ENCODE data around the gene PRKAG3.

Gene PRKAG3

DNA sequence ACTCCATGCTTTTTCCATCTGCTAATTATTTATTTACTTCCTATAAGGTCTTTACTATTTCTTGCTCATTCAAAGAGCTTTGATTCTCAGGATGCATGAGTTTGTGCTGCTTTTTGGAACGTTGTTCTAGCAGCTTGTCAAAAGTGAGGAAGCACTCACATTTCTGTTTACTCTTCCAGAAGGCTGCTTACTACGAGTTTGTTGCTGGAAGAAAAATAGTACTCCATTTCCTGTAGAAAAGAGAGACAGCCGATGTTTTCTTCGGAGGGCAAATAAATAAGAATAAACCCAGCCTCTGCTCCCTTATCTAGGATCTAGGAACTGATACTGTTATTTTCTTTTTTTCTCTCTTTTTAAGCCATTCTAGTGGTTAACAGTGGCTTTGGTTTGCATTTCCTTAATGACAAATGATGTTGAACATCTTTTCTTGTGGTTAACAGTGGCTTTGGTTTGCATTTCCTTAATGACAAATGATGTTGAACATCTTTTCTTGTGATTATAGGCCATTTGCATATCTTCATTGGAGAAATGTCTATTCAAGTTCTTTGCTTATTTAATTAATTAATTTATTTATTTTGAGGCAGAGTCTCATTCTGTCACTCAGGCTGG, 29.1 kb downstream of the PRKAG3 start:
- Histone ChIP-seq H3K9me3 (ENCODE audit: control insufficient read depth, low read length) (peaks cover 8% of the 10 kb centered on the region), H3K27ac (ENCODE audit: low read depth, low read length, severe bottlenecking) (no peak overlapping the region), H3K36me3 (ENCODE audit: control insufficient read depth, insufficient read depth, low read length) (no peaks in the 10 kb centered on the region), H3K4me1 (ENCODE audit: control insufficient read depth, insufficient read depth, low read length, poor library complexity, severe bottlenecking) (peaks cover 23% of the 10 kb centered on the region), H3K4me3 (ENCODE audit: extremely low read depth, insufficient read depth, low read length, poor library complexity, severe bottlenecking) (no peak overlapping the region)
- no CpG with 5 or more reads among the region's 4 CpGs for WGBS, 2 experiments (ENCODE audit: insufficient coverage in 2 of 2)

DNA sequence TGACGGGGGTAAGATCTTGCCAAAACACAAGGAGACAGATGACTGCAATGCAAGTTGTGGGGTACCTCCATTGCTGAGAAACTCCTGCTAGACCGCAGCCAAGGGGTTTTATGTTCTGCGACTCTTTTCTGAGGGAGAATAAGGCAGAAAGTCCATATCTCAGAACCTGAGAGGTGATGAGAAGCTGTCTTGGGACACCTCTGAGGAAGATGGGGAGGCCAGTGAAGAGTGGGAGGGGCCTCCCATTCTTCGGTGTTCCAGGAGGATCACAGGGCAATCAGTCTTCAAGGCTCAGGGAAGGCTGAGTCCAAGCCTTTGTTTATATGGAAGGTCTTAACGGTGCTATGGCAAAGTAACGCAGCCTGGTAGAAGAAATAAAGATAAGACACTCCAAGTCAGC, 31.6 kb downstream of the PRKAG3 start:
- peaks cover 19% of the 10 kb centered on the region for H3K4me1 ChIP-seq (ENCODE audit: control insufficient read depth, insufficient read depth, low read length, poor library complexity, severe bottlenecking)
- H3K4me3 ChIP-seq (ENCODE audit: extremely low read depth, insufficient read depth, low read length, poor library complexity, severe bottlenecking): no peak overlapping the region
- H3K36me3 ChIP-seq (ENCODE audit: control insufficient read depth, insufficient read depth, low read length): no peaks in the 10 kb centered on the region
- H3K9me3 ChIP-seq (ENCODE audit: control insufficient read depth, low read length): peaks cover 8% of the 10 kb centered on the region
- 66 to 78% methylated on average over 3 to 6 of the region's 6 CpGs for WGBS, 2 experiments (ENCODE audit: insufficient coverage in 2 of 2)
- peak overlapping the region; percentile 60 for H3K27ac ChIP-seq (ENCODE audit: low read depth, low read length, severe bottlenecking)

DNA sequence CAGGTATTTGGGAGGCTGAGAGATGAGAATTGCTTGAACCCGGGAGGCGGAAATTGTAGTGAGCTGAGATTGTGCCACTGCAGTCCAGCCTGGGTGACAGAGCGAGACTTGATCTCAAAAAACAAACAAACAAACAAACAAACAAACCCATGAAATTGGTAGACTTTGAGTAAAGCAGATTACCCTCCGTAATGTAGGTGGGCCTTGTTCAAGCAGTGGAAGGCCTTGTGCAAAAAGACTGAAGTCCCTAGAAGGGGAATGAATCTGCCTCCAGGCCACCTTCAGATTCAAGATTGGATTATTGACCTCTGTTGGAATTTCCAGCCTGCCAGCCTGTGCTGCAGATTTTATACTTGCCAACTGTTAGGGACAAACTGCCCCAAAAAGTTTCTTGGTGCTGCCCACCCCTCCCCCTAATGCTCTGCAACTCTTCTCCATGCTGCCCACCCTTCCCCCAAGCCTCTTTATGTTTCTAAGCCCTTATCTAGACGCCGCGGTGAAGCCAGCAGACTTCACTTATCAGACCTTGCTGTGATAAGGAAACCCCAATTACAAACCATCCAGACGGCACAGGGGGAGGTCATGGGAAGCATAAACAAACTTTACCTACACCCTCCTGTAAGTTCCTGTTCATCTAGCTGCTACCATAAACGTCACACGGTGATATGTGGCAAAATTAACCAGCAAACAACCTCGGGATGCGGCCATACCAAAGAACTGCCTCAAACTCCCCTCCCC, 32.7 kb downstream of the PRKAG3 start:
- WGBS, 2 experiments (ENCODE audit: insufficient coverage in 2 of 2): 20 to 28% methylated on average over 7 to 8 of the region's 12 CpGs
- peak overlapping the region; percentile 60 for H3K27ac ChIP-seq (ENCODE audit: low read depth, low read length, severe bottlenecking)
- H3K4me3 ChIP-seq (ENCODE audit: extremely low read depth, insufficient read depth, low read length, poor library complexity, severe bottlenecking): no peak overlapping the region
- H3K9me3 ChIP-seq (ENCODE audit: control insufficient read depth, low read length): no peaks in the 10 kb centered on the region
- peaks cover 19% of the 10 kb centered on the region for H3K4me1 ChIP-seq (ENCODE audit: control insufficient read depth, insufficient read depth, low read length, poor library complexity, severe bottlenecking)
- H3K36me3 ChIP-seq (ENCODE audit: control insufficient read depth, insufficient read depth, low read length): no peaks in the 10 kb centered on the region

DNA sequence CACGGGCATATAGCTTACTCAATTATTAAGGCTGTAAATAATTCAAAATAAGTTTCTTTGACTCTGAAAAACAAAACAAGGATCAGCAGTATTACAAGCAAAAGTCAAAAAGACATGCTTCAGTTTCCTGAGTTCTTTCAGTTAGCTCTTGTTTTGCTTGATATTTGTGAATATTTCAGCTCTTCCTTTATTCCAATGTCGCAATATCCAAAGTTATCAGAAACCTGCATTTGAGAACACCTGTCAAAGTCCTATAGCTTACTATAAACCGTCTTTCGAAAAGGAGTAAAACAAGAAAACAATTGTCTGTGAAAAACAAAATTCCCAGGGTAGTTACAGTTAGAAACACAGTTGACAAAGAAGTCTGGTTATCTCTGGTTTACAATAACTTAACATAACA, 34.9 kb downstream of the PRKAG3 start:
- WGBS, 2 experiments (ENCODE audit: insufficient coverage in 2 of 2): 100% methylated on average over 1 of the region's 4 CpGs; no CpG with 5 or more reads in 1 of the 2 experiments
- no peak overlapping the region for H3K27ac ChIP-seq (ENCODE audit: low read depth, low read length, severe bottlenecking)
- H3K9me3 ChIP-seq (ENCODE audit: control insufficient read depth, low read length): no peaks in the 10 kb centered on the region
- H3K4me3 ChIP-seq (ENCODE audit: extremely low read depth, insufficient read depth, low read length, poor library complexity, severe bottlenecking): no peak overlapping the region
- H3K4me1 ChIP-seq (ENCODE audit: control insufficient read depth, insufficient read depth, low read length, poor library complexity, severe bottlenecking): peaks cover 14% of the 10 kb centered on the region
- no peaks in the 10 kb centered on the region for H3K36me3 ChIP-seq (ENCODE audit: control insufficient read depth, insufficient read depth, low read length)

DNA sequence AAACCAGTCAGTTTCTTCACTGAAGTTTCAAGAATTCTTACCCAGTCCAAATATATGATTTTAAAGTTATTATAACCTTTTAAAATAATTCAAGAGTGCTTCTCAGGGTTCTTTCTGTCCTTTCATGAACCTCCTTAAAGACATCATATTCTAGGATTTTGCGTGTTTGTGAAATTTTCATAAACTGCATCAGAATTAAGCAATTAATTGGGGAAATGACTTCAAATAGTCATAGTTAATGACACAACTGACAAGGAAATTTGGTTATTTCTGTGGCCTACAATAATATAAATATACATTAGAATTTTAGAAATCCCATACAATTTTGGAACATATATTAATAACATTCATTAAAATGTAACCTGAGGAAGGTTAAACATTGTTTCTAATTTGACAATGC, 39.2 kb downstream of the PRKAG3 start:
- no CpG with 5 or more reads among the region's 1 CpG for WGBS, 2 experiments (ENCODE audit: insufficient coverage in 2 of 2)
- peaks cover 4% of the 10 kb centered on the region for H3K36me3 ChIP-seq (ENCODE audit: control insufficient read depth, insufficient read depth, low read length)
- no peak overlapping the region for H3K4me3 ChIP-seq (ENCODE audit: extremely low read depth, insufficient read depth, low read length, poor library complexity, severe bottlenecking)
- no peaks in the 10 kb centered on the region for H3K4me1 ChIP-seq (ENCODE audit: control insufficient read depth, insufficient read depth, low read length, poor library complexity, severe bottlenecking)
- no peaks in the 10 kb centered on the region for H3K9me3 ChIP-seq (ENCODE audit: control insufficient read depth, low read length)
- H3K27ac ChIP-seq (ENCODE audit: low read depth, low read length, severe bottlenecking): no peak overlapping the region

DNA sequence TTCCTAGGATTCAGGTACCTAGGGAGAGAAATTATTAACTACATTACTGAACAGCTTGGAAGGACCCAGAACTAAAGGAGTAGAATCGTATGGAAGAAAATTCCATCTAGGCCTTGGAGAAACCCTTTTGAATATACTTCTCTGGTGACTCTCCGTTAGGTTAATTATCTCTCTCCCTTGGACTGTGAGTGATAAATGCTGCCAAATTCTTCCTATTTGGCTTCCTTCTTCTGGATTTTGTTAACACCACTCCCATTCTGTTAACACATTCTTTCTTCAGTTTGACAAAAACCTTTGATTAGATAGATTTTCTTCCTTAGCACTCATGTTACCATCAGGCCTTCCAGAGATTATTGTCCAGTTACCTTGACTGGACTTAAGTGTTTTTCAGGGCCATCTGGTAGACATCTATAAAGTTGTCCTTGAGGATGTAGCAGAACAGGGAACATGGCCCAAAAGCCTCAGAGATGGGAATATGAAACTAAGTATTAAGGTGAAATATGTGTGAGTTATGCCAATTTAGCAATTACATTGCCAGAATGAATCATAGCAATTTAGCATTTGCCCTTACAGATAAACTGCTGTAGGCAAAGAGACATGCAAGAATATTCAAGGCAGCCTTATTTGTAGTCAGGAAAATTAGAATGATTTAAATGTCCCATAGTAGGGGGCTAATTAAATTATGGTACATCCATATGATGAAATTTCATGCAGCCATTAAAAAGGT, 42.9 kb downstream of the PRKAG3 start:
- H3K9me3 ChIP-seq (ENCODE audit: control insufficient read depth, low read length): no peaks in the 10 kb centered on the region
- H3K36me3 ChIP-seq (ENCODE audit: control insufficient read depth, insufficient read depth, low read length): peaks cover 4% of the 10 kb centered on the region
- H3K27ac ChIP-seq (ENCODE audit: low read depth, low read length, severe bottlenecking): no peak overlapping the region
- no peaks in the 10 kb centered on the region for H3K4me1 ChIP-seq (ENCODE audit: control insufficient read depth, insufficient read depth, low read length, poor library complexity, severe bottlenecking)
- H3K4me3 ChIP-seq (ENCODE audit: extremely low read depth, insufficient read depth, low read length, poor library complexity, severe bottlenecking): no peak overlapping the region
- 80% methylated on average over 2 of the region's 2 CpGs; no CpG with 5 or more reads in 1 of the 2 experiments for WGBS, 2 experiments (ENCODE audit: insufficient coverage in 2 of 2)

DNA sequence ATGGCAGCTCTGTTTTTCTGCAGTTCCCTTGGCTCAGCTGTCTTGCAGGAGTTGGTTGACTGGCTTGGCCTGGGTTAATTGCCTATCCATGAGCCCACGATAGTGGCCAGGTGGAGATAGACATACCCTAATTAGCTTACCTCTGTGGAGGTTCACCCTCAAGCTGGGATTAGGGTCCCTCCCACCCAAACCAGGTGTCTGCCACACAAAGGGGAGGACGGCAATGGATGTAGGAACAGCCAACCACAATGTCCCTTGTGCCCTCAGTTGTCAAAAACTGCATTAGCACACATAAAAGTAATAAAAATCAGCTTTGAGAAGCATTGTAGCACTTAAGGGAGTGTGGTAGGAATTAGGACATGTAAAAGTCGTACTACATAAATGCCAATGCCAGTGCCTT, 45.5 kb downstream of the PRKAG3 start:
- Histone ChIP-seq H3K27ac (ENCODE audit: low read depth, low read length, severe bottlenecking) (no peak overlapping the region), H3K4me3 (ENCODE audit: extremely low read depth, insufficient read depth, low read length, poor library complexity, severe bottlenecking) (no peak overlapping the region), H3K4me1 (ENCODE audit: control insufficient read depth, insufficient read depth, low read length, poor library complexity, severe bottlenecking) (no peaks in the 10 kb centered on the region), H3K36me3 (ENCODE audit: control insufficient read depth, insufficient read depth, low read length) (peaks cover 4% of the 10 kb centered on the region), H3K9me3 (ENCODE audit: control insufficient read depth, low read length) (no peaks in the 10 kb centered on the region)
- WGBS, 2 experiments (ENCODE audit: insufficient coverage in 2 of 2): 83 to 100% methylated on average over 1 of the region's 3 CpGs

DNA sequence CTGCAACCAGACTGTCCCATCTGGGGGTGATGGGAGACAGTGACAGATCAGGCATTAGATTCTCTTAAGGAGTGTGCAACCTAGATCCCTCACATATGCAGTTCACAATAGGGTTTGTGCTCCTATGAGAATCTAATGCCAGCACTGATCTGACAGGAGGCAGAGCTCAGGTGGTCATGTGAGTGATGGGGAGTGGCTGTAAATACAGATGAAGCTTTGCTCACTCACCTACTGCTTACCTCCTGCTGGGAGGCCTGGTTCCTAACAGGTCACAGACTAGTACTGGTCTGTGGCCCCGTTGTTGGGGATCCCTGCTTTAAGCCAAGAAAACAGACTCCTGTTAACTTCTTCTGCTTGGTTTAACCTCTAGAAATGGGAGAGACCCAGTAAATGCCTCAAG, 46.5 kb downstream of the PRKAG3 start:
- WGBS, 2 experiments (ENCODE audit: insufficient coverage in 2 of 2): 75 to 80% methylated on average over 1 of the region's 1 CpG
- no peak overlapping the region for H3K4me3 ChIP-seq (ENCODE audit: extremely low read depth, insufficient read depth, low read length, poor library complexity, severe bottlenecking)
- H3K27ac ChIP-seq (ENCODE audit: low read depth, low read length, severe bottlenecking): no peak overlapping the region

DNA sequence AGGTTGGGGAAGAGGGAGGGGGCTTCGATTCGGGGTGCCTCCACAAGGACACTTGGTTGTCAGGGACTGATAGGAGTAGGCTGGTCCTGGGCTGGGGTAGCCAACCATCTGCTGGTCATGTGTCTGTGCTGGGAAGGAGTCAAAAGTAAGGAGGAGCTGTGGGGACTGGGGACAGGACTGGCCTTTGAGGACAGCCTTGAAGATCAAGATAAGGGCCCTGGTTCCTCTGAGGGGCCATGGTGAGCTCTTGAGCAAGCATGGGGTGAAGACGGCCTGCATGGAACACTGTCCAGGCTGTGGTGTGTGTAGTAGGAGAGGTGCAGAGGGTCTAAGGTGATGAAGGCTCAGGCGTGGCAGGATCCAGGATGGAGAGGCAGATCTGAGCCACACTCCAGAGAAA, 47.9 kb downstream of the PRKAG3 start:
- Histone ChIP-seq H3K27ac (ENCODE audit: low read depth, low read length, severe bottlenecking) (no peak overlapping the region), H3K9me3 (ENCODE audit: control insufficient read depth, low read length) (no peaks in the 10 kb centered on the region), H3K4me3 (ENCODE audit: extremely low read depth, insufficient read depth, low read length, poor library complexity, severe bottlenecking) (no peak overlapping the region)

More for the DNA sequence above, 46.5 kb downstream of the PRKAG3 start:
- Histone ChIP-seq H3K36me3 (ENCODE audit: control insufficient read depth, insufficient read depth, low read length) (peaks cover 4% of the 10 kb centered on the region), H3K9me3 (ENCODE audit: control insufficient read depth, low read length) (no peaks in the 10 kb centered on the region), H3K4me1 (ENCODE audit: control insufficient read depth, insufficient read depth, low read length, poor library complexity, severe bottlenecking) (no peaks in the 10 kb centered on the region)

DNA sequence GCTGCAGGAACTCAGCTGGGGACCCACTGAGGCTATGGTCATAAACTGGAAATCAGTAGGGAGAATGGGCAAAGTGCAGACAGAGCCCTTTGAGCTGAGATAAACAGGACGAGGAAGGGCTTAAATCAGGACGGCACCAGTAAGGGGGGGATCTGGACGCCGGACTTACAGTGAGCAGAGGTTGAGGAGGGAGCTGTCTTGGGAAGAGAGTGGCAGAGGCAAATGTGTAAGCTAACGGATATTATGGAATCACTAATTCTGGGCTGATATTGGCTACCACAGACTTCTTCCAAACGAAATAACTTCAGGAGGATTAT, 49.1 kb downstream of the PRKAG3 start:
- Histone ChIP-seq H3K27ac (ENCODE audit: low read depth, low read length, severe bottlenecking) (peak overlapping the region; percentile 59), H3K9me3 (ENCODE audit: control insufficient read depth, low read length) (peaks cover 5% of the 10 kb centered on the region), H3K4me1 (ENCODE audit: control insufficient read depth, insufficient read depth, low read length, poor library complexity, severe bottlenecking) (no peaks in the 10 kb centered on the region), H3K36me3 (ENCODE audit: control insufficient read depth, insufficient read depth, low read length) (no peaks in the 10 kb centered on the region), H3K4me3 (ENCODE audit: extremely low read depth, insufficient read depth, low read length, poor library complexity, severe bottlenecking) (peak overlapping the region; percentile 56)
- WGBS, 2 experiments (ENCODE audit: insufficient coverage in 2 of 2): 16 to 26% methylated on average over 4 to 6 of the region's 6 CpGs

More for the DNA sequence above, 47.9 kb downstream of the PRKAG3 start:
- H3K36me3 ChIP-seq (ENCODE audit: control insufficient read depth, insufficient read depth, low read length): peaks cover 4% of the 10 kb centered on the region
- H3K4me1 ChIP-seq (ENCODE audit: control insufficient read depth, insufficient read depth, low read length, poor library complexity, severe bottlenecking): no peaks in the 10 kb centered on the region
- 84 to 95% methylated on average over 3 to 4 of the region's 4 CpGs for WGBS, 2 experiments (ENCODE audit: insufficient coverage in 2 of 2)

Data from mesodermal cell (in vitro differentiated cells).